HG02981 (cell line): Measurements from ENCODE around the gene COLEC12.

ENCODE experiments used
- ATAC-seq: cut with Tn5 transposase; IDR thresholded peaks from one replicate; pipeline ENCODE4 v1.9.1; 2021; ENCODE audit warnings: mild to moderate bottlenecking, moderate library complexity; ENCODE audit not compliant: unreplicated experiment

COLEC12 gene

GRCh38 chr18:475202-476031 lies 25.1 kb downstream of the COLEC12 start:
- no peak for ATAC-seq

- no peak for ATAC-seq
These were observed 26.1 kb downstream of the COLEC12 start for GRCh38 chr18:474416-474815.

GRCh38 chr18:473802-474201 lies 26.7 kb downstream of the COLEC12 start:
- ATAC-seq, result no peak

GRCh38 chr18:471716-472115 lies 28.8 kb downstream of the COLEC12 start:
- ATAC-seq, result no peak

- no peak for ATAC-seq
These were observed 29.6 kb downstream of the COLEC12 start for GRCh38 chr18:470661-471501.

- no peak for ATAC-seq
These were observed 31.3 kb downstream of the COLEC12 start for GRCh38 chr18:468955-469790.

GRCh38 chr18:463827-464541 lies 36.5 kb downstream of the COLEC12 start:
- no peak for ATAC-seq

GRCh38 chr18:463403-463802 lies 37.1 kb downstream of the COLEC12 start:
- no peak for ATAC-seq

- ATAC-seq, result no peak
These were observed 38.7 kb downstream of the COLEC12 start for GRCh38 chr18:461762-462161.

- no peak for ATAC-seq
These were observed 39.7 kb downstream of the COLEC12 start for GRCh38 chr18:460791-461190.

- ATAC-seq, result no peak
These were observed 40.5 kb downstream of the COLEC12 start for GRCh38 chr18:459814-460593.

GRCh38 chr18:457521-458412 lies 42.7 kb downstream of the COLEC12 start:
- ATAC-seq, result no peak

GRCh38 chr18:457140-457519 lies 43.4 kb downstream of the COLEC12 start:
- no peak for ATAC-seq

- ATAC-seq, result no peak
These were observed 44.0 kb downstream of the COLEC12 start for GRCh38 chr18:456361-457139.

GRCh38 chr18:453400-453799 lies 47.1 kb downstream of the COLEC12 start:
- ATAC-seq, result no peak

- ATAC-seq, result no peak
These were observed 47.7 kb downstream of the COLEC12 start for GRCh38 chr18:452816-453215.

- no peak for ATAC-seq
These were observed 51.1 kb downstream of the COLEC12 start for GRCh38 chr18:449374-449773.
